ENCODE data around the gene BAZ1A. TPM values are rescaled to one million over a fixed set of nuclear protein-coding genes. Genes with fewer than 3 reads are reported as not detected.

Gene BAZ1A
- total RNA-seq, 4 donors from 2014 or later: 14.6 to 27.3 (median 24.5) TPM

- intact Hi-C loops (cut with DNase I): loop anchor here (10.0 kb wide), 1 partner anchor 164 kb away; the partner anchor contains the start of gene BAZ1A
These were observed 164.4 kb downstream of the BAZ1A start for GRCh38 chr14:34710744-34711143.

DNA sequence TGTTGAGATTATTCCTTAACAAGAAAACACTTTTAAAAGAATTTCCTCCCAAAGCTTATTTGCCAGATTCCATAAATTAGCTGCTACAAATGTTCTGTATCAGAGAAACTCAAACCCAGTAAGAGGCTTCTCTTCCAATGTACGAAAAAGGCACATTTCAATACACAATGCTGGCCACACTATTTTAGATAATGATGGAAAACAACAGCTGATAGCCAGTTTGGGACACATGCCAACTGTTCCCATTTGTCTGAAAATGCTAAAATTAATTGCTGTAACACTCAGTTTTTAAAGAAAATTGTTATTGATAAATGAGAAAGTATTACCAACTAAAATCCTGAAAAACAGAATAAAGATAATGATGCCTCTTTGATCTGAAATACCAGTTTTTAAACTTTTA, 165.2 kb downstream of the BAZ1A start:
- Histone ChIP-seq H3K4me3 (peak overlapping the region in 2 of 4 donors; percentile 79 to 91), H3K36me3 (peaks cover 0 to 12% (median 5%) of the 10 kb centered on the region in 4 donors), H3K9me3 (no peaks in the 10 kb centered on the region), H3K27me3 (no peaks in the 10 kb centered on the region), H3K27ac (replicated peaks in 1 of 4) (peak overlapping the region; percentile 98 to 100 (median 98)), H3K4me1 (peaks cover 14 to 56% (median 53%) of the 10 kb centered on the region in 4 donors)
- TF ChIP-seq POLR2AphosphoS5 (IDR thresholded peaks at IDR 0.05): no peak
- TF ChIP-seq EP300 (IDR thresholded peaks at IDR 0.05): no peak
- no peak for TF ChIP-seq POLR2A (IDR thresholded peaks at IDR 0.05; ENCODE audit: low read depth)
- TF ChIP-seq CTCF (IDR thresholded peaks at IDR 0.05): no peak
- intact Hi-C loops (cut with DNase I): loop anchor here (10.0 kb wide), 1 partner anchor 165 kb away; the partner anchor contains the start of gene BAZ1A
- DNase-seq (ENCODE audit: extremely low spot score): no peak
- 44% methylated on average over 1 of the region's 1 CpG for WGBS

More at GRCh38 chr14:34710744-34711143, 164.4 kb downstream of the BAZ1A start:
- H3K27ac ChIP-seq (replicated peaks in 1 of 4): peak overlapping the region; percentile 98 to 100 (median 98)
- H3K4me3 ChIP-seq: peak overlapping the region; percentile 8 to 91 (median 80)
- peaks cover 17 to 61% (median 59%) of the 10 kb centered on the region in 4 donors for H3K4me1 ChIP-seq
- WGBS: 18% methylated on average over 2 of the region's 2 CpGs
- no peaks in the 10 kb centered on the region for H3K9me3 ChIP-seq
- DNase-seq (ENCODE audit: extremely low spot score): no peak
- H3K27me3 ChIP-seq: no peaks in the 10 kb centered on the region
- TF ChIP-seq POLR2AphosphoS5 (IDR thresholded peaks at IDR 0.05) (no peak), POLR2A (IDR thresholded peaks at IDR 0.05; ENCODE audit: low read depth) (no peak), CTCF (IDR thresholded peaks at IDR 0.05) (no peak), EP300 (IDR thresholded peaks at IDR 0.05) (no peak)
- peaks cover 0 to 12% (median 5%) of the 10 kb centered on the region in 4 donors for H3K36me3 ChIP-seq

- peak overlapping the region; percentile 98 to 100 (median 98) for H3K27ac ChIP-seq (replicated peaks in 1 of 4)
- no peaks in the 10 kb centered on the region for H3K9me3 ChIP-seq
- DNase-seq (ENCODE audit: extremely low spot score): no peak
- no peaks in the 10 kb centered on the region for H3K27me3 ChIP-seq
- TF ChIP-seq CTCF (IDR thresholded peaks at IDR 0.05): no peak
- no peak for TF ChIP-seq POLR2AphosphoS5 (IDR thresholded peaks at IDR 0.05)
- no peak for TF ChIP-seq EP300 (IDR thresholded peaks at IDR 0.05)
- no peak for TF ChIP-seq POLR2A (IDR thresholded peaks at IDR 0.05; ENCODE audit: low read depth)
- H3K4me1 ChIP-seq: peaks cover 6 to 48% (median 43%) of the 10 kb centered on the region in 4 donors
- intact Hi-C loops (cut with DNase I): no loop called here
- WGBS: 73% methylated on average over 3 of the region's 3 CpGs
- no peak overlapping the region for H3K4me3 ChIP-seq
- peaks cover 0 to 10% (median 5%) of the 10 kb centered on the region in 4 donors for H3K36me3 ChIP-seq
These were observed 167.4 kb downstream of the BAZ1A start for GRCh38 chr14:34707722-34708121.

Small RNAs within 50 kb of the gene (small RNA-seq; reads per million reads assigned to genes)
- gene AL121603.1 (0 reads per million in 3 donors), gene RNU7-41P (0 reads per million in 3 donors)

Other genes starting within 250 kb of the BAZ1A start
- 10 to 100 TPM; 54.5 to 99.9 (median 73.4) TPM for gene SNX6, start 245.2 kb downstream of the BAZ1A start, total RNA-seq
- gene CFL2, start 160.8 kb downstream of the BAZ1A start, total RNA-seq: 100 to 1,000 TPM; 247 to 265 (median 257) TPM
- 10 to 100 TPM; 31.2 to 52.7 (median 39.3) TPM for gene SRP54, start 107.6 kb upstream of the BAZ1A start, total RNA-seq
- 10 to 100 TPM; 49.0 to 60.8 (median 54.7) TPM for gene FAM177A1, start 170.9 kb upstream of the BAZ1A start, total RNA-seq
- gene PPP2R3C, start 246.6 kb upstream of the BAZ1A start, total RNA-seq: 10 to 100 TPM; 29.5 to 48.6 (median 36.8) TPM
- 10 to 100 TPM in 3 of 4 donors, 1 to 10 TPM in 1; 9.6 to 20.0 (median 17.3) TPM for gene PRORP, start 247.2 kb upstream of the BAZ1A start, total RNA-seq

Data from esophagus muscularis mucosa (tissue), 4 donors.